IPS-NIHi11 (cell line): ENCODE data around the gene CYP2E1.
"Not testable (repeated sequence)": the region's sequence is repeated elsewhere in the genome, so short reads cannot be mapped to it uniquely, and the experiment has no call there.

Experiments used
- DNase-seq: peaks from one replicate; pipeline ENCODE4 v3.0.0; 2012; ENCODE audit warnings: mixed read lengths, low spot score

The CYP2E1 gene

GRCh38 chr10:133572055-133572454 is 44.9 kb downstream of the CYP2E1 start:
- not testable (repeated sequence) for DNase-seq

DNA sequence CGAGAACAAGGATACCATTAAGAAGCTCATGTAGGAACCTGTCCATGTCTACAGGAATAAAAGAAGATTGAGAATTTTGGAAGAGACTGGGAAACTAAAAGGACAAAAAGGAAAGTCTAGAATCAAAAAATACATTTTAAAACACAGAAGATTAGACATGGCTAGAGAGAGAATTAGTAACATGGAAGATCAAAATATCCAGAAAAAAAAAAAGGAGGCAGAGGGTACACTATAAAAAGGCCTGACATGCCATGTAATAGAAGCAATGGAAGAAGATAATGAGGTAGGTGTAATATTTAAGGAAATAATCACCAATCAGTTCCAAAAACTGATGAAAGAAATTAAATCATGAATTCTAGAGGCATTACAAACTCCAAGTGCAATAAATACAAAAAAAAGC is 46.3 kb downstream of the CYP2E1 start:
- DNase-seq = not testable (repeated sequence)

GRCh38 chr10:133577037-133577436 is 49.9 kb downstream of the CYP2E1 start:
- not testable (repeated sequence) for DNase-seq
